Peyer's patch (tissue), 4 donors: ENCODE measurements around the gene ARHGAP12.

ENCODE experiments used
- CTCF ChIP-seq, 6 experiments: fragments of 450-650 bp in 4 of 6; fragments of 200-600 bp in 2 of 6; sonication (generic) in 1 of 6; IDR thresholded peaks; one replicate each; pipeline ENCODE4 v1.5.1; 2017 to 2019; ENCODE audit warnings: antibody characterized with exemption in 6 of 6, mild to moderate bottlenecking in 3 of 6, moderate library complexity in 1 of 6
- POLR2A ChIP-seq, 2 donors: fragments of 450-650 bp; IDR thresholded peaks; one replicate each; pipeline ENCODE4 v1.5.1; 2017; ENCODE audit warnings: antibody characterized with exemption in 2 of 2, mild to moderate bottlenecking in 2 of 2, moderate library complexity in 2 of 2

GRCh38 chr10:31820778-31821369 lies 107.8 kb downstream of the ARHGAP12 start:
- TF ChIP-seq CTCF (IDR thresholded peaks at IDR 0.05) (no peak), POLR2A (IDR thresholded peaks at IDR 0.05) (no peak)
